CD4-positive, alpha-beta T cell treated with Interleukin-17A for 4 hours (primary cell): ENCODE results near the gene DIRAS1.
"Not testable (repeated sequence)": the region's sequence is repeated elsewhere in the genome, so short reads cannot be mapped to it uniquely, and the experiment has no call there.

Experiments
- DNase-seq: peaks from one replicate; pipeline ENCODE4 v3.0.0-alpha.2; 2020; ENCODE audit warnings: mixed read lengths

The DIRAS1 gene

GRCh38 chr19:2703691-2704216 lies 17.4 kb downstream of the DIRAS1 start:
- no peak for DNase-seq

DNA sequence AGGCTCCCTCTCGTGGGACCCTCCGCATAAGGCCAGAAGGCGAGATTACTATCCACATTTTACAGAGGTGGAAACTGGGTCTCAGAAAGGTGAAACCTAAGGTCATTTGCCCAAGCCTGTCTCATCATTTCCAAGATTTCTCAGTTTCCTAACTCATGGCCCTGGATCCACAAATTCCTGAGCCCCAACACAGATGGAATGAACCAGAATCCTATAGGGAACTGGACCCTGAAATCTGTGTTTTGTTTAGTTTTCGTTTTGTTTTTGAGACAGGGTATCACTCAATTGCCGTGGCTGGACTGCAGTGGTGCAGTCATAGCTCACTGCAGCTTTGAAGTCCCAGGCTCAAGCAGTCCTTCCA lies 18.1 kb downstream of the DIRAS1 start:
- DNase-seq: no peak

DNA sequence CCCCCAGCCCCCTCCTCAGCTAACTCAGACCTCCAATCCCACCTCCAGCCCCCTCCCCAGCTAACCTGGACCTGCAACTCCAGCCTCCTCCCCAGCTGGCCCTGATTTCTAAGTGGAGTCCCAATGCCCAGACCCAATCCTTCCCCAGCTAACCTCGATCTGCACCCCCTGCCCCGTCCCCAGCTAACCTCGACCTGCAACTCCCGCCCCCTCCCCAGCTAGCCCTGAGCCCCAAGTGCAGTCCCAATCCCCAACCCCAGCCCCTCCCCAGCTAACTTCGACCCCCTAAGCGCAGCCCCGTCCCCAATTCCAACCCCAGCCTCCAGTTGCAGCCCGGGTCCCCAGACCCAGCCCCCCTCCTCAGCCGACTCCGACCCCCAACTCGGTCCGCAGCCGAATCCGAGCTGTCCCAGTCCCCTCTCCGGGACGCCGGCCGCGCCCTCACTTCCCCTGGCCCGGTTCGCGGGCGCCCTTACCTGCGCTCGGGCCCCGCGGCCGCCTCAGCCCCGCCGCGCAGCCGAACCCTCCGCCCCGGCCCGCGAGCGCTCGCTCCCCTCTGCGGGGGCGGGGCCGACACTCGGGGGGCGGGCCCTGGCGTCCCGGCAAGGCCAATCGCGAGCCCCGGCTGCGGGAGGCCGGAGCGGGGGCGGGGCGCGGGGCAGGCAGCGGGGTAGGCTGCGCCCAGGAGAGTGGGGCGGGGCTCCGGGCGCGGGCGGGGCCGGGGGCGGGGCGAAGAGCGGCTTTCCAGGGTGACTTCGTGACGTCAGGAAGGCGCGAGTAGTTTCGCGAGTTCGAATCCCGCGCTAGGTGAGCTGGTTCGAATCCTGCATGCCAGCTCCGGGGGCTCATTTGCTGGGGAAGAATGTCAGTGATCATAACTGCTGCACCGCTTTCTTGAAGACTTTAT lies 18.7 kb downstream of the DIRAS1 start, which contains the start of gene GNG7:
Gene GNG7 (minus strand): TSS at position 525 of the 907 bp plus-strand sequence. CDS start 182,006 bp downstream, outside the sequence.
- DNase-seq: peak; percentile 99

DNA sequence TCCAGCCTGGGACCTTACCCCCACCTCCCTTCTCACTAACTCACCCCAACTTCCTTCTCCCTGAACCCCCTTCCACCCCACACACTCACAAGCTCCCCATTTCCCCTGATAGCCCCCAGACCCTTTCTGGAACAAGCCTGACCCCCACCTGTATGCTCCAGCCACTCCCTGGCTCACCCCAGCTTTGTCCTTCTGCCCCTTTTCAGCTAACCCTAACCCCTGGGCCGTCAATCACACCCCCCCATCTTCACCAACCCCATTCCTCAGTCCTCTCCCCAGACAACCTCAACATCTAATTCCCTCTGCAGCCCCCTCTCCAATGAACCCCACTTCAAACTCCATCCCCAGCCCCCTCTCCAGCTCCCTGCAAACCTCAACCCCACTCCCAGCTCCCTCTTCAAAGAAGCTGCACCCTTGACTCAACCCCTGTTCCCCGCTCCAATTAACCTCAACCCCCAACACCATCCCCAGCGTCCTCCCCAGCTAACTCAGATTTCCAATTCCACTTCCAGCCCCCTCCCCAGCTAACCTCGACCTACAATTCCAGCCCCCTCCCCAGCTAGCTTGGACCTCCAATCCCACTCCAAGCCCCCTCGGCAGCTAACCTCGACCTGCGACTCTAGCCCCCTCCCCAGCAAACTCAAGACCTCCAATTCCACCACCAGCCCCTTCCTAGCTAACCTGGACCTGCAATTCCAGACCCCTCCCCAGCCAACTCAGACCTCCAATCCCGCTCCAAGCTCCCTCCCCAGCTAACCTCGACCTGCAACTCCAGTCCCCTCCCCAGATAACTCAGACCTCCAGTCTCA lies 19.6 kb downstream of the DIRAS1 start:
- DNase-seq: no peak

DNA sequence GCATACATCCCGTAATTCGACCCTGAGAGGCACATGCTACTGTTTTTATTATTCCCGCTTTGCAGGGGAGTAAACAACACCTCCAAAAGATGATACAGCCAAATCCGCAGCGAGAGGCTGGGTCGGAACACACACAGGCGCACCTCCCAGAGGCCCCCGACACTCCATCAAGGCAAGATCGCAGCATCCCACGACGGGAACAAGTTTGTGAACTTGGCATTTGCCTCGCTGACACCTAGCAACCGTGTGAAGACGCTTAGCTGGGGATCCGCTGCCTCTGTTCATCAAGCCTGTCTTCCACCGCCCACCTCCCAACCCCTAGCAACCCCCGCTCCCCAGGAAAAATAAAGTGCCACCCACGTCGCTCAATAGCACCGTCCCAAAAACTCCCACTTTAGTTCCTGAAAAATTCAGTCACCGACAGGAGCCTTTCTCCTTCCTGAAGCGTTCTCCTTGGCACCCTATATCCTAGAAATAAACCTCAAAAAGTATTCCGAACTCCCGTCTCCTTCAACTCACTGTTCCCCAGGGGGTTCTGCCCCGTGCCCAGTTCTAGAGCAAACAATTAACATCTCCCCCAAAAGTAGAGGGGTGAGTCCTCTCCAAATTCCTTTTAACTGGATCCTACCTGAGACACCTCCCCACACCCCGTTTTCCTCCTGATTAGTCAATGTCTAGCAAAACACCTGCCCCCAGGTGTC lies 20.4 kb downstream of the DIRAS1 start:
- DNase-seq: no peak

- DNase-seq: no peak
Observed at GRCh38 chr19:2699413-2700140, 21.6 kb downstream of the DIRAS1 start.

GRCh38 chr19:2694196-2694595 lies 27.0 kb downstream of the DIRAS1 start:
- DNase-seq: no peak

DNA sequence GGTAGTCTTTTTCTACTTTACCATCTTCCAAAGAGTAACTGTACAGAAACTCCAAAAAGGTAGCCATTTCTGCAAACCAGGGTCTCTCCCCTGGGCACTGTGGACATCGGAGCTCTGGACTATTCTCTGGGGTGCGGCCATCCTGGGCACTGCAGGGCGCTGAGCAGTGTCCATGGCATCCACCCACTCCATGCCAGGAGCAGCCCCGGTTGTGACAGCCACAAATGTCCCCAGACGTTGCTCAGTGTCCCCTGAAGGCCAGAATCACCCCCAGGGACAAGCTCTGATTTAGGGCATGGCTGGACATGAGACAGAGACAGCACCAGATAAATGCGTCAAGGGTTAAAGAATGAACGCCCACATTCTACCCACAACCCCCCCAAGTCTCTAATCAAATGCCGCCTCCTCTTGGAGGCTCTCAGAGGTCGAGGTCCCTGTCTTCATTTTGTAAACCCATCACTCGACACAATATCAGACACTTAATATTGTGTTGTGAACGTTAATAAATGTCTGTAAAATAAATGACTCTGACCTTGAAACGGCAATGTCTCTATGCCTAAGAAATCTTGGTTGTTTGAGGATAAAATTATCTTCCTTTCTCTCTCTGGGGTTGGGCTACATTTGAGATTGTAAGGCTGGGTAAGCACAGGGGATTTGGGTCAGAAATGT lies 27.5 kb downstream of the DIRAS1 start:
- DNase-seq: no peak

DNA sequence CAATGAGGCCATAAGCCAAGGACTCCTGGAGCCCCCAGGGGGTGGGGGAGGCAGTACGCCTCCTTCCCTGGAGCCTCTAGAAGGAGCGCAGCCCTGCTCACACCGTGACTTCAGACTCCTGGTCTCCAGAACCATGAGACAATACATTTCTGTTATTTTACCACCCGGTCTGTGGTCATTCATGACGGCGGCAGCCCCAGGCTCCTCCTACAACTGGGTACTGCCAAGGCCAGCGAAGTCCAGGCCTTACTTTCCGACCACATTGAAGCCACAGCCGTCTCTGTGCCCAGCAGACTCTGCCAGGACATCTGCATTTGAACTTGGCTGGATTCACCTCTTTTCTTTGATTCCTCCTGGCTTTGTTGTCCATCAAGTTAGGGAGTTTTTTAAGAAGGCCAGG lies 29.2 kb downstream of the DIRAS1 start:
- DNase-seq: no peak

DNA sequence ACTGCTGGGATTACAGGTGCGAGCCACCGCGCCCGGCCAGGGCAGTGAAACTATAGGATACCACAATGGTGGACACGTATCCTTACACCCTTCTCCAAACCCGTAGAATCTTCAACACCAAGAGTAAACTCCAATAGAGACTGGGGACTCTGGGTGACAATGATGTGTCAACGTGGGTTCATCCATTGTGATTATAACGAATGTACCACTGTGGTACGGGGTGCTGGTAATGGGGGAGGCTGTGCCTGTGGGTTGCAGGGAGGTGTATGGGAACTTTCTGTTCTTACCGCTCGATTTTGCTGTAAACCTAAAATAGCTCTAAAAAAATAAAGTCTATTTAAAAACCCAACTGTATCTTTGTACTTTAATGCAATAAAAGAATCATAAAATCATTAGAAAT lies 30.3 kb downstream of the DIRAS1 start:
- DNase-seq: no peak

DNA sequence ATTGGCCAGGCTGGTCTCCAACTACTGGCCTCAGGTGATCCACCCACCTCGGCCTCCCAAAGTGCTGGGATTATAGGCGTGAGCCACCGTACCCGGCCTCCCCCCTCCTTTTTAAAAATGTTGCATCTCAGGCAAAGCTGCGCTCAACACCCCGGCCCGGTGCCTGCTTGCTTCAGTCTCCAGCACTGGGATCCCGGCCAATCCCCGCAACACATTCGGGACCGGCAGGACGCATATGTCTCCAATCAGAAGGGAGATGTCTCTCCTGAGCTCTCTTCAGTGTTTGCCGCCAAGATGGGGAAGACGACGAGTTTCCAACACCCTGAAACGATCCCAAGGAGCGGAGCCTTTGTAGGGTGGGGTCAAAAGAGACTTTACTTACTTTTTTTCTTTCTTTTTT lies 34.8 kb downstream of the DIRAS1 start:
- no peak for DNase-seq

GRCh38 chr19:2685204-2685704 lies 35.9 kb downstream of the DIRAS1 start:
- DNase-seq: no peak

- no peak for DNase-seq
Observed at GRCh38 chr19:2683430-2684003, 37.7 kb downstream of the DIRAS1 start.

DNA sequence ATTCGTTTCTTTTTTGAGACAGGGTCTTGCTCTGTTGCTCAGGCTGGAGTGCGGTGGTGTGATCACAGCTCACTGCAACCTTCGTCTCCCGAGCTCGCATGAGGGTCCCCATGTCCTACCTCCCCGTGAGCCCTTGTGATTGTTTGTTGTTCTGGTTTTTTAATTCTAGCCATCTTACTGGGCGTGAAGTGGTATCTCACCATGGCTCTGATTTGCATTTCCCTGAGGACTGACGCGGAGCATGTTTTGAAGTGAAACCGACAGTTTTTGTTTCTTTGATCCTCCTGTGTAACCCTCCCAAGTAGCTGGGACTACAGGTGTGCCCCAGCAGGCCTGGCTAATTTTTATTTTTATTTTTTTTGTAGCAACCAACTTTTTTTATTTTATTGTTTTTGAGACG lies 40.4 kb downstream of the DIRAS1 start:
- no peak for DNase-seq

- DNase-seq: no peak
Observed at GRCh38 chr19:2679439-2679838, 41.7 kb downstream of the DIRAS1 start.

DNA sequence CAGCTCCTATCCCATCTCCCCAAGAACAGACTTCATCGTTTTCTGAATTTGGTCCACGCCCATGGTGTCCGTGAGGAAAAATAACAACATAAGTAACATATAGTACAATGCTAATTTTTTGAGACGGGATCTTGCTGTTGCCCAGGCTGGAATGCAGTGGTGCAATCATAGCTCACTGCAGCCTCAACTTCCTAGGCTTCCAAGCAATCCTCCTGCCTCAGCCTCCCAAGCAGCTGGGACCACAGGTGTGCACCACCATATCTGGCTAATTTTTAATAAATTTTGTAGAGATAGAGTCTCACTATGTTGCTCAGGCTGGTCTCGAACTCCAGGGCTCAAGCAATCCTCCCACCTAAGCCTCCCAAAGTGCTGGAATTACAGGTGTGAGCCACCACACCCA lies 42.2 kb downstream of the DIRAS1 start:
- not testable (repeated sequence) for DNase-seq

DNA sequence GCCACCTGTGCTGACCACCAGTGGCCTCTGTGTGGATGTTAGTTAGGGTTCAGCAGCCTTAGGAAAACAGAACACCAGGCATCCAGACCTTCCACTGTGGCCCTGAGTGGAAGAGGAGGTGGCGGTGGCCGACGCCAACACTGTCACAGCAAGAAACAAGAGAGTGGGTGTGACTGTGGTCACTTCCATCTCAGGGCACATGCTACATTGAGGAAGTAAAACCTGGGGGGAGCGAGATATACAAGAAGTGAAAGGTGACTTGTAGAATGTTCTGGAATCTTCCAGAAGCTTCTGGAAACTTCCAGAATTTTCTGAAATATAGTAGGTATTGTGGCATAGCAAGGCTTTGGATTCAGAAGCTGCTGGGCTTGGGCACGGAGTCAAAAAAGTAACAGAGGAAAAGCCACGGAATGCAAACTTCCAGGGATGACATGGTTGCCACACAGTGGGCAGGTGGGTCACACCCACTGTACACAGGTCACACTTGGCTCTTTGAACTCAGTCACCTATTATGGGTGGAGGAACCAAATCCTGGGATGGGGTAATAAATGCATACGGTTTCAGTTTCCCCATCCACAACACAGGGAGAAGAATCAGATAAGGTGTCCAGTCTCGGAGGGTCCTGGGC lies 43.0 kb downstream of the DIRAS1 start:
- DNase-seq: no peak

DNA sequence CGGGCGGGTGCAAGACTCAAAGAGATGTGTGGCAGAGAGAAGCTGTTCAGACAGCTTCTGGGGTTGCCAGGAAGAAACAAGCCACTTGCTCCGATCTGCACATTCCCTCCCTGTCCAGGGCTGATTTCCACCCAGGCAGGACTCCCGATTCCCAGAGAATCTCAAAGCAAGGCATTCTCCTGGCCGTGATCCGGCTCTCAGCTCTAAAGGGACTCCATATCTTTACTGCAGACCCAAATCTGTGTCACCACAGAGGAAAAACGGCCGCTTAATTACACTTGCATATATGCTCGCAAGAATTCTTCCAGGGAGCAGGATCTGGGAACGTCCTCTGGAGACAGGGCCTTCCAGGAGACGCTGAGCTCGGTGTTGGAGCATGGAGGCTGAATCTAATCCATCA lies 44.3 kb downstream of the DIRAS1 start:
- DNase-seq: no peak

DNA sequence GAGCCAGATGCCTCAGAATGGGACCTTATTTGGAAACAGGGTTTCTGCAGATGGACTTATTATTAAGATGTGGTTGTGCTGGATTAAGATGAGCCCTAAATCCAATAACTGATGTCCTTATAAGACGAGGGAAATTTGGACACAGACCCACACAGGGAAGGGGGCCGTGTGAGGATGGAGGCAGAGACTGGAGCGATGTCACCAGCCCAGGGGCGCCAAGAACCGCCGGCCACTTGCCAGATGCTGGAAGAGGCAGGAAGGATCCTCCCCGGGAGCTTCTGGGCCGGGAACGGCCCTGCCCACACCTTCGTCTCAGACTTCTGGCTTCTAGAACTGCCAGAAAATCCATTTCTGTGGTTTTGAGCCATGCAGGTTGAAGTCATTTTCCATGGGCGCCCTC lies 45.3 kb downstream of the DIRAS1 start:
- no peak for DNase-seq

- DNase-seq: no peak
Observed at GRCh38 chr19:2670217-2670616, 51.0 kb downstream of the DIRAS1 start.
